Germinal center (tissue), 1 donor: ENCODE results near the gene EHD2.
"Not testable (repeated sequence)": the region's sequence is repeated elsewhere in the genome, so short reads cannot be mapped to it uniquely, and the experiment has no call there.

Experiments
- DNase-seq: peaks from one replicate; pipeline ENCODE4 v3.0.0; 2012; ENCODE audit warnings: mixed read lengths, low spot score

The EHD2 gene

GRCh38 chr19:47691782-47692181, 21.4 kb upstream of the EHD2 start:
- DNase-seq: no peak

- no peak for DNase-seq
Observed at GRCh38 chr19:47693489-47693888, 19.7 kb upstream of the EHD2 start.

- no peak for DNase-seq
Observed at GRCh38 chr19:47693903-47694302, 19.3 kb upstream of the EHD2 start.

GRCh38 chr19:47694466-47695273, 18.6 kb upstream of the EHD2 start:
- no peak for DNase-seq

GRCh38 chr19:47695533-47696262, 17.5 kb upstream of the EHD2 start:
- DNase-seq: no peak

GRCh38 chr19:47696635-47697034, 16.6 kb upstream of the EHD2 start:
- no peak for DNase-seq

GRCh38 chr19:47697863-47698609, 15.2 kb upstream of the EHD2 start:
- peak; percentile 74 for DNase-seq

- DNase-seq: no peak
Observed at GRCh38 chr19:47698631-47699359, 14.4 kb upstream of the EHD2 start.

- DNase-seq: peak; percentile 81
Observed at GRCh38 chr19:47699360-47699917, 13.8 kb upstream of the EHD2 start.

GRCh38 chr19:47700934-47701716, 12.1 kb upstream of the EHD2 start:
- no peak for DNase-seq

GRCh38 chr19:47701717-47702552, 11.3 kb upstream of the EHD2 start:
- DNase-seq: no peak

GRCh38 chr19:47702671-47703070, 10.6 kb upstream of the EHD2 start:
- DNase-seq: no peak

- no peak for DNase-seq
Observed at GRCh38 chr19:47703301-47703700, 9.9 kb upstream of the EHD2 start.

GRCh38 chr19:47704024-47704423, 9.2 kb upstream of the EHD2 start:
- no peak for DNase-seq

GRCh38 chr19:47704656-47705055, 8.6 kb upstream of the EHD2 start:
- DNase-seq: no peak

GRCh38 chr19:47707135-47707925, 5.9 kb upstream of the EHD2 start:
- DNase-seq: peak; percentile 54

GRCh38 chr19:47711652-47712242, 1.5 kb upstream of the EHD2 start:
- no peak for DNase-seq

GRCh38 chr19:47714339-47714738, 1.1 kb downstream of the EHD2 start:
- DNase-seq: no peak

- not testable (repeated sequence) for DNase-seq
Observed at GRCh38 chr19:47714855-47715254, 1.6 kb downstream of the EHD2 start.
